ENCODE measurements around the gene FYCO1.

DNA sequence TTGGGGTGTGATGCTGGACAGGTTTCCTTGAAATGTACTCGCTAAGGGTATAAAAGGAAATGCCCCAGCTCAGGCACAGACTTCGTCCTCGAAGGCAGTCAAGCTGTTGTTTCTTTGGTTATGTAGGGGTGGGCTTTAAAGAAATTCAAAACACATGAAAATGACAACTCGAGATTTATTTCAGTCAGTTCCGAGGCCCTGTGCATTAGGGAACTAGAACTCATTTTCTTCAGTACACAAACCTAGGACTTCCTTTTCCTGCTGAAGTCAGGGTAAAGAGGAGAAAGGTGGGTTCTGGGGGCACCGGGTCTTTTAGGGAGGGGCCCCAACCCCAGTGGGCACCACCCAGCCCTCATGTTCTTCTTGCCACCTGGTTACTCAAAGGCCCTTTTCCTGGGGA is 101.6 kb downstream of the FYCO1 start:
- TF ChIP-seq, protein P1, sequence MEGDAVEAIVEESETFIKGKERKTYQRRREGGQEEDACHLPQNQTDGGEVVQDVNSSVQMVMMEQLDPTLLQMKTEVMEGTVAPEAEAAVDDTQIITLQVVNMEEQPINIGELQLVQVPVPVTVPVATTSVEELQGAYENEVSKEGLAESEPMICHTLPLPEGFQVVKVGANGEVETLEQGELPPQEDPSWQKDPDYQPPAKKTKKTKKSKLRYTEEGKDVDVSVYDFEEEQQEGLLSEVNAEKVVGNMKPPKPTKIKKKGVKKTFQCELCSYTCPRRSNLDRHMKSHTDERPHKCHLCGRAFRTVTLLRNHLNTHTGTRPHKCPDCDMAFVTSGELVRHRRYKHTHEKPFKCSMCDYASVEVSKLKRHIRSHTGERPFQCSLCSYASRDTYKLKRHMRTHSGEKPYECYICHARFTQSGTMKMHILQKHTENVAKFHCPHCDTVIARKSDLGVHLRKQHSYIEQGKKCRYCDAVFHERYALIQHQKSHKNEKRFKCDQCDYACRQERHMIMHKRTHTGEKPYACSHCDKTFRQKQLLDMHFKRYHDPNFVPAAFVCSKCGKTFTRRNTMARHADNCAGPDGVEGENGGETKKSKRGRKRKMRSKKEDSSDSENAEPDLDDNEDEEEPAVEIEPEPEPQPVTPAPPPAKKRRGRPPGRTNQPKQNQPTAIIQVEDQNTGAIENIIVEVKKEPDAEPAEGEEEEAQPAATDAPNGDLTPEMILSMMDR (IDR thresholded peaks at IDR 0.05): no peak
- no peak for TF ChIP-seq POLR2A (IDR thresholded peaks at IDR 0.05)

All from thyroid gland (tissue), 4 donors.